HEK293T (cell line): Measurements from ENCODE around the gene TOB1.

ENCODE experiments used
- ARNT ChIP-seq: fragments of 450-650 bp; IDR thresholded peaks from 2 replicates; pipeline ENCODE4 v1.6.1; 2017; ENCODE audit warnings: mild to moderate bottlenecking
- BHLHE40 ChIP-seq: fragments of 450-650 bp; IDR thresholded peaks from 2 replicates; pipeline ENCODE4 v1.6.1; 2016; ENCODE audit warnings: mild to moderate bottlenecking, moderate library complexity, borderline replicate concordance
- FOXA1 ChIP-seq: fragments of 450-650 bp; IDR thresholded peaks from 2 replicates; pipeline ENCODE4 v1.6.1; 2016; ENCODE audit warnings: mild to moderate bottlenecking
- FOXK2 ChIP-seq: fragments of 450-650 bp; IDR thresholded peaks from 2 replicates; pipeline ENCODE4 v1.6.1; 2016; ENCODE audit warnings: mild to moderate bottlenecking
- FOXM1 ChIP-seq: fragments of 450-650 bp; IDR thresholded peaks from 2 replicates; pipeline ENCODE4 v1.6.1; 2017; ENCODE audit warnings: mild to moderate bottlenecking, borderline replicate concordance
- HDGF ChIP-seq: fragments of 450-650 bp; IDR thresholded peaks from 2 replicates; pipeline ENCODE4 v1.6.1; 2017; ENCODE audit warnings: antibody characterized with exemption, borderline replicate concordance
- L3MBTL2 ChIP-seq: fragments of 450-650 bp; conservative IDR thresholded peaks from 2 replicates; pipeline ENCODE4 v1.6.1; 2016; ENCODE audit warnings: mild to moderate bottlenecking
- ZNF384 ChIP-seq: fragments of 450-650 bp; IDR thresholded peaks from 2 replicates; pipeline ENCODE4 v1.6.1; 2016

GRCh38 chr17:50882851-50883250 is 16.7 kb upstream of the TOB1 start:
- TF ChIP-seq ZNF384 (no peak), FOXM1 (no peak), L3MBTL2 (no peak), HDGF (no peak), FOXK2 (no peak), FOXA1 (no peak), BHLHE40 (no peak), ARNT (no peak)
